ENCODE data around the gene SFPQ.
"Not testable (repeated sequence)": the region's sequence is repeated elsewhere in the genome, so short reads cannot be mapped to it uniquely, and the experiment has no call there.

SFPQ gene, protein sequence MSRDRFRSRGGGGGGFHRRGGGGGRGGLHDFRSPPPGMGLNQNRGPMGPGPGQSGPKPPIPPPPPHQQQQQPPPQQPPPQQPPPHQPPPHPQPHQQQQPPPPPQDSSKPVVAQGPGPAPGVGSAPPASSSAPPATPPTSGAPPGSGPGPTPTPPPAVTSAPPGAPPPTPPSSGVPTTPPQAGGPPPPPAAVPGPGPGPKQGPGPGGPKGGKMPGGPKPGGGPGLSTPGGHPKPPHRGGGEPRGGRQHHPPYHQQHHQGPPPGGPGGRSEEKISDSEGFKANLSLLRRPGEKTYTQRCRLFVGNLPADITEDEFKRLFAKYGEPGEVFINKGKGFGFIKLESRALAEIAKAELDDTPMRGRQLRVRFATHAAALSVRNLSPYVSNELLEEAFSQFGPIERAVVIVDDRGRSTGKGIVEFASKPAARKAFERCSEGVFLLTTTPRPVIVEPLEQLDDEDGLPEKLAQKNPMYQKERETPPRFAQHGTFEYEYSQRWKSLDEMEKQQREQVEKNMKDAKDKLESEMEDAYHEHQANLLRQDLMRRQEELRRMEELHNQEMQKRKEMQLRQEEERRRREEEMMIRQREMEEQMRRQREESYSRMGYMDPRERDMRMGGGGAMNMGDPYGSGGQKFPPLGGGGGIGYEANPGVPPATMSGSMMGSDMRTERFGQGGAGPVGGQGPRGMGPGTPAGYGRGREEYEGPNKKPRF

DNA sequence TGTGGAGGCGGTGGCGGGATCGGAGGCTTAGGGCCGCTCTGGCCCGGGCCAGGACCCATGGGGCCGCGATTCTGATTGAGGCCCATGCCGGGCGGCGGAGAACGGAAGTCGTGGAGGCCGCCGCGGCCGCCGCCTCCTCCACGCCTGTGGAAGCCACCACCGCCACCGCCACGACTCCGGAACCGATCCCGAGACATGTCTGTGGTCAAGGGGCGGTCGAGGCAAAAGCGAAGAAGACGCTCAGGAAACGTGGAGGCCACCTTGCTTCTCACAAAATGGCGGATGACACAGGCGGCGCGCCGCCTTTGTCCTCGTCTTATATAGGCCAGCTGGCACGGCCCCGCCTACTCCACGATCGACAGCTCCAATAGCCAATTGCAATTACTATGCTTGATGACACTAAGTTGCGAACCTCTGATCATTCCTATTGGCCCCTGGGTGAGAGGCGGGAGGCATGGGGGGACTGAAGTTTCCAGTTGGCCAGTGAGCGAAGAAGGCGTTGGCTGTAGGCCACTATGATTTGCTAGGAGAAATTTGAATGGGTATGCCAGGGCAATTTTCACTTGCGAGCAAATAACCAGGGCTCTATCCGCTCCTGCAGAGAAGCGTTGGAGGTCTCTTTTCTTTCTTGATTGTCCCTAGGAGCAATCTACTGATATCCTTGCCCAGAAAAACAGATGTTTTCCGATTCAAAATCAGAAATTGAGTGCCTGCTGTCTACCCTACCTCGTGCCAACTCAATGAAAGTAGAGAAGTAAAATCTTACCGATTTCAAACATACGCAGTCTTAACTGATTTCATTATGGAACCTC lies at the start of gene SFPQ:
TSS of gene SFPQ (minus strand) at position 293 of the 812 bp plus-strand sequence. CDS start at position 197, 96 bp downstream.
- DNase-seq: peak; percentile 98 to 99

DNA sequence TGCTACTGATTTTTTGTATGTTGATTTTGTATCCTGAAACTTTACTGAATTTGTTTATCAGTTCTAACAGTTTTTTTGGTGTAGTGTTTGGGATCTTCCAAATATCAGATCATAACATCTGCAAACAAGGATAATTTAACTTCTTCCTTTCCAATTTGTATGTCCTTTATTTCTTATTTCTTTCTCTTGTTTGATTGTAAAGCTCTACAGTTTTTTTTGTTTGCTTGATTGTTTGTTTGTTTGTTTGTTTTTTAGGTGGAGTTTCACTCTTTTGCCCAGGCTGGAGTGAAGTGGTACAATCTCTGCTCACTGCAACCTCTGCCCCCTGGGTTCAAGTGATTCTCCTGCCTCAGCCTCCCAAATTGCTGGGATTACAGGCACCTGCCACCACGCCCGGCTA lies 43.8 kb upstream of the SFPQ start:
- DNase-seq: not testable (repeated sequence)

DNA sequence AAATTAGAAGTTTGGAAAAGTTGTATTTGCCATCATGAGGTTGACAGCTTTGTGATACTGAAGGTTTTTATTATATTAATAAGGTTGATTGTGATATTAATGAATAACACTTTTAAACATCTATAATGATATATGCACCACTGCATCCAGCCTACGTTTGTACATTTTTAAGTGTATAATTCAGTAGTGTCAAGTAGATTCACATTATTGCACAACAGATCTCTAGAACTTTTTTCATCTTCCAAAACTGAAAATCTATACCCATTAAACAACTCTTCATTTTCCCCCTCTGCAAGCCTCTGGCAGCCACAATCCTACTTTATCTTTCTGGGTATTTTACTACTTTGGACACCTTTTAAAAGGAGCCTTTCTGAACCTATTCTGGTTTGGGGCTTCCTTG lies 38.3 kb upstream of the SFPQ start:
- no peak for DNase-seq

DNA sequence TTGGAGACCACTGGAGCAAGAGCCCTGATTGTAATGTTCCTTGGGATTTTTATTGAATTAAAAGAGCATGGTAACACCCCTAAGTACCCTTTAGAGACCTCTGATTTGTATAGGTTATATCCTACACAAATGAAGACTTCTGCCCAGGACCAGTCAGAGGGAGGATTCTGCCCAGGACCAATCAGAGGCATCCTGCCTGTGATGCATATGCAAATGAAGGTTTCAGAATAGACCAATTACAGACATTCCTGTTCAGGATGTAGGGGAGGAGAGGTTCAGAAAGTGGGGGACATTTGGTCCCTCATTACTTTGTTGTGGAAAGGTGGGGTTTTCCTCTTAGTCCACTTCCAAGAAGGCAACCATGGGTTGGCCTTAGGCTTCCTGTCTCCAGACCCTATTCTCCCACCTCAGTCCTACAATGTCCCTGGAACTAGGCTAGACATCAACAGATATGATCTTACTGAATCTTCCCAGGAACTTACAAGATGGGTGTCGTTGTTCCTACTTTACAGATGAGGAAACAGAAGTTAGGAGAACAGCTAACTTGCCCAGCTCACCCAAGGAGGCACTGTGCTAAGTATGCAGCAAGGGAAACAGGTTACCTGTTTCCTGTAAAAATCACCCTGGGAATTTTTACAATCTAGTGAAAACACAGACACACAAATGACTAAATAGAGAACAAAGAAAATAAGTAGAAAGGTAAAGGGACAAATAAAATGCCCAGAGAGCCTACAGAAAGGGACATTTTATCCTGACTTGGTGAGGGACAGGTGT lies 36.8 kb upstream of the SFPQ start:
- no peak for DNase-seq

DNA sequence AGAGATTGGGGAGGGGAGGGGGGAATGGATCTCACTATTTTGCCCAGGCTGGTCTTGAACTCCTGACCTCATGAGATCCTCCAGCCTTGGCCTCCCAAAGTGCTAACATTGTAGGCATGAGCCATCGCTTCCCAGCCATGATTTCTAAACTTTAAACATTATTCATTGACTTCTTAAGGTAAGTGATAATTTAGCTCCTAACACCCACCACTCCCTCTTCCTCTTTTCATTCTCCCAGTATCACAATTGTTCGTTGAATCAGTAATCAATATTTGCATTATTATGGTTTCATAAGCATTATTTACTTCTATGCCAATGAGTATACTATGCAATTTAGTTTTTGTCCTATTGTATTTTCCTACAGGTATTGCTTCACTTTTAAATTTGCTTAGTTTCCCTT lies 33.6 kb upstream of the SFPQ start:
- no peak for DNase-seq

DNA sequence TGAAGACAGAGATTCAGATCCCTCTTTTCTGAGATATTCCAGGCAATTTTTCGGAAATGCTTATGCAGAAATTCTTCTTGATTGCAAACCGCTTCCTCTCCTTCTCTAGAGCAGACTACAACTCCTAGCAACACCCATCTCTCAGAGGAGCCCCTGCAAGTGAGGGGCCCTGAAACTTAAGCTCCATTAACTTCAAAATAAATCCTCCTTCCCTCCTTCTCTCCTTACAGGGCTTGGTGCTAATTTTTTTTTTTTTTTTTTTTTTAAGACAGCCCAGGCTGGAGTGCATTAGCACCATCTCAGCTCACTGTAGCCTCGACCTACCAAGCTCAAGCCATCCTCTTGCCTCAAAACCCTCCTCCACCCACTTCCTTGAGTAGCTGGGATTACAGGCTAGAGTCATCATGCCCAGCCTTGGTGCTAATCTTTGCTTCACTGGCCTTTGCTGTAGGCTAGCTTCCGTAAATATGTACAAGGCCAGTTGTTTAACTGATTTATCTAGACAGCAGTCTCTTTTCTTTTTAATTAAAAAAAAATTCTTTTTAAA lies 30.2 kb upstream of the SFPQ start:
- no peak for DNase-seq

DNA sequence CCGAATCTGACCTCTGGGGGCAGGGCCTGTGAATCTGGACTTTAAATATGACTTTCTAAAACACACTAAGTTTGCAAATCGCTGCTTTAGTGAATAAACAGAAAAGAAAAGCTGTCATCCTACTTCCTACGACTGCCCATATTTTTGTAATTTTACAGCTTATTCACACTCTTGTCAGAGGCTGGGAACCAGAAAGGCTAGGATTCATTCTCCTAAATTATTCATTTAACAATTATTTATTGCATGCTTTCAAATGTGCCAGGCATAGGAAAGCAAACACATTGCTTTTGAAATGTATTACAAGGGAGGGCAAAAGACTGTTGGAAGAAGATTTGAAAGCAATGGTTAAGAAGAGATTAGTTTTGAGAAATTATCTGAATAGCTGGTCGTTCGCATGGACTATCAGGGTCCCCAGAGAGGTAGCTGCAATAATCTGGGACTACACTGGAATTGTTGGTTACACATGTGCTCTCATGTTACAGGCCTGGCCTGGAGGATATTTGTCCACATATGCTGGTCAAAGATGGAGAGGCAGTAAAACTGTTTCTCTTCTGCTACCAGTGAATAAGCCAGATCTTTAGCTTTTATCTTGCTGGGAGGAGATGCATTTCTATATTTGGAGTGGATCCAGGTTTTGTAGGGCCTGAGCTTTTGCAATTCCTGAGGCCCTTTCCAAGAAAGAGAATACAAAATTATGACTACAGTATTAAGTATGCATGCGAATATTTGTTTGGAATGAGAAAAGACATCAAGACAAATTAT lies 29.6 kb upstream of the SFPQ start:
- DNase-seq: no peak

DNA sequence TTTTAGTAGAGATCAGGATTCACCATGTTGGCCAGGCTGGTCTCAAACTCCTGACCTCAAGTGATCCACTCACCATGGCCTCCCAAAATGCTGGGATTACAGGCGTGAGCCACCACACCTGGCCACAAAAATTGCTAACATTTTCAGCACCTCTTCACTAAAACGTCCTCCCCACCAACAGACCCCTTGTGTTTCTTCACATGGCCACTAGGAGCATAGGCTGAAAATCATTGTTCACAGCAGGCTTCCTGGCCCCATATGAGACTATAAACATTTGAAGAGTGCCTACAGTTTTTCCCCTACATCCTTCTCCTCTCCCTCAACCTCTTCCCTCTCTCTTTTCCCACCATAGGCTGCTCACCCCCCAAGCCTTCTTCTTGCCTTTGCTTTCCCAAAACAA lies 28.0 kb upstream of the SFPQ start:
- peak; percentile 21 to 29 for DNase-seq

DNA sequence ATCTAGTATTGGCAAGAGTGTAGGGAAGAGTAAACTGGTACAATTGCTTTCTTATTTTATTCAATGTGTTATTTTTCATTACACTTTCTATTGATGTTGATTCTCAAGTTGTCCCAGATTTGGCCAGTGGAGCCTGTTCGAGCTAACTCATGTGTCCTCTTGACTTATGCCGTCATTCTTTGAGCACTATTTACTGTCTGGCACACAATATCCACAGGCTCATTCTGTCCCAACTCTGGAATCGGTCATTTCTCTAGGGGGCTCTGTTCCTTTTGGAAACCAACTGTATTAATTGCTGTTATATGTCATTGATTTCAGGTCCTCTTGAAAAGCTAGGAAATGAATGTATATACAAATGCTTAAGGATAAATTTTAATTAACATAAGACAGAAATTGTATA lies 22.4 kb upstream of the SFPQ start:
- no peak for DNase-seq

DNA sequence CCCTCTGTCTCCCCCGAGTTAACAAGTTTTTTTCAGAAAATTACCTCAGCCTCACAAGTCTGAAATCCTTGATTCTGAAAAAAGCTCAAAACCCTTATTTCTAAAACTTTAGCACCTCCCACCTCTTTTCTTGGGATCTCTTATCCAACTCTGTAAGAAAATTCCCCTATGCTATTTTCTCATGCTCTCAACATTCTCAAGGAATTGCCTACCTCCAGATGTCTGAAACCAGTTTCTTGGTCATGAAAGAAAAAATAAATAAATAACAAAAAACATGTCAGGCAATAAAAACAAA lies 18.1 kb upstream of the SFPQ start:
- DNase-seq: no peak

DNA sequence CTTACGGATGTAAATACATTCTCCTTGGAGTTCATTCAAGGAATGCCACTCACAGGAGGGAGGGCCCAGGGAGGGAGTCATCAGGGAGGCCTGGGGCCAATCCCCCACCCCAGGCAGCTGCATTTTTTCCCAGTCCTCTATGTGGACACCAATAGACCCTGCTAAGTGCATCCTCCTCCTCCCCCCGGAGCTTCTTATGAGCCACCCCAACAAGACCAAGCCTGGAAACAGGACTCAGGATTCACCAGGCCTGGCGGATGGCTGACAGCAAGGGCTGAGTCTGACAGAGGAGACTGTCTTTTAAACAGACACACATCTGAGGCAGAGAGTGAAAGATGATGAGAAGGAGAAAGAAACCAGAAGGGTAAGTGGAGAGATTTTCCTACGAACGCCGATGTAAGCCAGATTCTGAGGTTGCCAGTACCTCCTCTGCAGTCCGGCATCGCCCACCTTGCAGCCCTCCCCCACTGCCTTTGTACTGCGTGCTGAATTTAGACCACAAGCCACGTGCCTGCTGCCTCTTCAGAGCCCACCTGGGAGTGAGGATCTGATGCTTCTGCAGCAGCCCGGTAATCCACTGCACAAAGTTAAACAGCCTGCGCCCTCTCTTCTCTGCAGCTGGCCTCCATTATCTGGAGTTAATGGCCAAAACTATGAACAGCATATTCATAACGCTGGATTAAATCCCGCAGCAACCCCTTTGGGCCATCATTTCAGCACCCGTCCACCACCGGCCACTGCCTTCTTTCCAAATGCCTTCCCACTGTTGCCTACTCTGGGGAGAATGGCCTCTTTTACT lies 17.6 kb upstream of the SFPQ start:
- no peak for DNase-seq

DNA sequence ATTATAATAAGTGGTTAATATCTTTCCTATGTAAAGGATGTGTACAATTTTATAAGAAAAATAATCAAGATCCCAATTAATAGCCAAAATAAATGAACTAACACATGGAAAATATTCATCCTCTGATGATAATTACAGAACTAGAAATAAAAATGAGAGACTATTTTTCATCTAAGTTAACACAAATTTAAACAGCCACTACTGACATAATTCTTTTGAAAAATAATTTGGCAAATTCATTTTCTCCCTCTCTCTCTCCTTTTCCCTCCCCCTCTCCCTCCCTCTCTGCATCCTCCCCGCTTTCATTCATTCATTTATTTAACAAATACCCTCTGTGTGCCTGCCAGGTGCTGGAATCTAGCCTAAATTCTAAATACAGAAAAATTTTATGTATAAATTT lies 10.3 kb upstream of the SFPQ start:
- DNase-seq: no peak

DNA sequence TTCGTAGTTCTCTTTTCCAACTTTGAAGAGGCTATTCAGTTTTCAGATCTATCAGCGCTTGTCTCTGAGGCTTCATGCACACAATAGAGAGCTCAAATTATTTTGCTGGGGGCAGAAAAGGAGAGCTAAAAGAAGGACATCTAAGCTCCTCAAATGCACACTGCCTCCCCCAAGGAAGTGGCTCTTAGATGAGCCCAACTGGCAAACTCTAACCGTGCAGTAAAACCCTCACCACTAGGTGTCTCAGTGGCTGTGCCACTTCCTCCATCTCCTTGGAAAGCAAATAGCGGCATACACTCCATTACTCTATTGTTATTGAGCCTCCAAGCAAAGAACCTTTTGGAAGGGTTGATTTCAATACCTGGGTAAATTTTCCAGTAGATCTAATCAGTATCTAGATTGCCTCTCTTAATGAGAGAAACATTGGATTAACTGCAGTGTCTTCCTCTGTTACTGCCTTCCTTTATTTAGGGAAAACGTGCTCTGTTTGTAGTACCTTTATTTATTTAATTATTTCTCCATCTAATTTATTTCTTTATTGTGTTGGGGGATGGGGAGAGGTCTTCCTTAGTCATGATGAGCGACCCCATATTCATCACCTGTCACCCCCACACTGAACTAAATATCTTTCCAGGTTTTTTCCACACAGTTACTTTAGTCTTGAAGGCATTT lies 9.2 kb upstream of the SFPQ start:
- peak; percentile 80 to 82 for DNase-seq

DNA sequence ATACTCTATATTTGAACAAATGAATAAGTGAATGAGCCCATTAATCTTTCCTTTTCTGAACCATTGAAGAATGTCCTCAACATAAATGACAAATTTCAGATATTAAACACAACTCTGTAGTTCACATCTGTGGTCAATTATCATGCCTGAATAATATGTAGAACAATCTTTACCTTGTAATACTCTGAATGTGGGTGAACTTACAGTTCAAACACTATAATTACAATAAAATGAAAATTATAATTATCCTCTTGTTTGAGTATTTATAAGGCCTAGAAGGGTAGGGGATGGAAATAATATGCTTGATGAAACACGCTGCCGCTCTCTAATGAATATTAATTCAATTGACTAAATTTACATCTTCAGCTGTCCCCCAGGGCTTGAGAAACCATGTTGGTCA lies 8.7 kb upstream of the SFPQ start:
- DNase-seq: no peak

DNA sequence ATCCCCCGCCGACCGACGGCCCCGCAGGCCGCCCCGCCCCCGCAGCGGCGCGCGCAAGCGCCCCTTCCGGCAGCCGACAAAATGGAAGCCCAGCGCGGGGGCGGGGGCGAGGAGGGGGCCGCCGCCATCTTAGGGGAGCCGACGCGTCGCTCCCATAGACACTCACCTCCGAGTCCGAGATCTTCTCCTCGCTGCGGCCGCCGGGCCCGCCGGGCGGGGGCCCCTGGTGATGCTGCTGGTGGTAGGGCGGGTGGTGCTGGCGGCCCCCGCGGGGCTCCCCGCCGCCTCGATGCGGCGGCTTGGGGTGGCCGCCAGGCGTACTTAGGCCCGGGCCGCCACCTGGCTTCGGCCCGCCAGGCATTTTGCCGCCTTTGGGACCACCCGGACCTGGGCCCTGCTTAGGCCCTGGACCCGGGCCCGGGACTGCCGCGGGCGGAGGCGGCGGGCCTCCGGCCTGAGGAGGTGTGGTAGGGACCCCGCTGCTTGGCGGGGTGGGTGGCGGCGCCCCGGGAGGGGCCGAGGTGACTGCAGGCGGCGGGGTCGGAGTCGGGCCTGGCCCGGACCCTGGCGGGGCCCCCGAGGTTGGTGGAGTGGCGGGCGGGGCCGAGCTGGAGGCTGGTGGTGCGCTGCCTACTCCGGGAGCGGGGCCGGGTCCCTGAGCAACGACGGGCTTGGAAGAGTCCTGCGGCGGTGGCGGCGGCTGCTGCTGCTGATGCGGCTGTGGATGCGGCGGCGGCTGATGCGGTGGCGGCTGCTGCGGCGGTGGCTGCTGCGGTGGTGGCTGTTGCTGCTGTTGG lies 691 bp downstream of the SFPQ start:
- DNase-seq: peak; percentile 53 to 65

DNA sequence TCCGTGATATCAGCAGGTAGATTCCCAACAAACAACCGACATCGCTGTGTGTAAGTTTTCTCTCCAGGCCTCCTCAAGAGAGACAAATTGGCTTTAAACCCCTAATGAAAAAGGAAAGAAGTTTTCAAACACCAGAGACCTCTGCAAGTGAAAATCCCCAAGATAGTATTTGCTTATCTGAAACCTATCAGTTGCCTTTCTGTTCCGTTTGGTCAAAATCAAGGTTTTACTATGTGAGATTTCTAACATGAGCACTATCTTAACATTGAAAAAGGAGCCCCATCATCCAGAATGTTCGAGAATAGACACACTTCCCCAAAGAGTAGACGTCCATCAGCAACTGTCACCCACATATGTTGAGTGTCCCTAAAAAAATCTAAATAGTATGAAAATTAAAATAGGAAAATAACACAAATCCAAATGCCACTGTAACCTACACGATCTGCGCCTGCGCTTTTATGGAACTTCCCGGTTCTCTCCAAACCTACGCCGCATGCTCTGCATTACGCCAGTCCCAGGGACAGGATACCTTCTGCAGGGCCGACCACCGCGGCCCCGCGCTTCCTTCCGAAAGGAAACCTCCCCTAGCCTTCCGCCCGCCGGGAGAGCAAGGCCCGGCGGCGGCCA lies 1.4 kb downstream of the SFPQ start:
- no peak for DNase-seq

DNA sequence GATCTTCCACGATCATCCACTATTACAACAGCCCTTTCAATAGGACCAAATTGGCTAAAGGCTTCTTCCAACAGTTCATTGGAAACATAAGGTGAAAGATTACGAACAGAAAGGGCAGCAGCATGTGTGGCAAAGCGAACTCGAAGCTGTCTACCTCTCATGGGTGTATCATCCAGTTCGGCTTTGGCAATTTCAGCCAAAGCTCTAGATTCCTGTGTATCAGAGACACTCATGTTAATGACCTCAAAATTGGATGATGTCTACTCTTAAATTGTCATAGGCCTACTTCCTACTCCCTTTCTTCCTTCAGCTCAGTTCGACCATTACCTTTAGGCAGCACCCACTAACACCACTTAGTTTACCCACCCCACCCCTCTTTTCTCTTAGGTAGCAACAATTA lies 2.2 kb downstream of the SFPQ start:
- DNase-seq: no peak

DNA sequence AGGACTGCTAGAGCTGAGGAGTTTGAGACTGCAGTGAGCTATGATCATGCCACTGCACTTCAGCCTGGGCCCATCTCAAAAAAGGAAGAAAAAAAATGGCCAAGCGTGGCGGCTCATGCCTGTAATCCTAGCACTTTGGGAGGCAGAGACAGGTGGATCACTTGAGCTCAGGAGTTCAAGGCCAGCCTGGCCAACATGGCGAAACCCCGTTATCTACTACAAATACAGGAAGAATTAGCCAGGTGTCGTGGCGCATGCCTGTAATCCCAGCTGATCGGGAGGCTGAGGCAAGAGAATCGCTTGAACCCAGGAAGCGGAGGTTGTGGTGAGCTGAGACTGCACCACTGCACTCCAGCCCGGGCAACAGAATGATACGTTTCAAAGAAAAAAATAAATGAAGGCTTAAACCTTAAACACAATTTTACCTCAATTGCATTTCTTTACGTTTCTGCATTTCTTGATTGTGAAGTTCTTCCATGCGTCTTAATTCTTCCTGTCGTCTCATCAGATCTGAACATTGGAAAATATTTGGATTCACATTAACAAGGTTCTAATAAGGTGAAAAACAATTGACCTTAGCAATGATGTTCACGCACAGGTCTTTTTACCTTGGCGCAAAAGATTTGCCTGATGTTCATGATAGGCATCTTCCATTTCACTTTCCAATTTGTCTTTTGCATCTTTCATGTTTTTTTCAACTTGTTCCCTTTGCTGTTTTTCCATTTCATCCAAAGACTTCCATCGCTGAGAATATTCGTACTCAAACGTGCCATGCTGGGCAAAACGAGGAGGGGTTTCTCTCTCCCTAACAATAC lies 4.2 kb downstream of the SFPQ start:
- DNase-seq: no peak
